Sigmoid colon (tissue), 7 donors: ENCODE data around the gene PLPPR2. TPM values are rescaled to one million over a fixed set of nuclear protein-coding genes. Genes with fewer than 3 reads are reported as not detected.
"Not testable (repeated sequence)": the region's sequence is repeated elsewhere in the genome, so short reads cannot be mapped to it uniquely, and the experiment has no call there.

Experiments
- DNase-seq: peaks from one replicate; pipeline ENCODE4 v3.0.0-alpha.2; 2019
- H3K27ac ChIP-seq, 4 donors: fragments of 200-600 bp; sonication (generic); one replicate each; pipeline ENCODE4 v1.5.1; 2016 to 2019; ENCODE audit warnings: mild to moderate bottlenecking in 1 of 4
- H3K27me3 ChIP-seq, 3 donors: fragments of 200-600 bp; sonication (generic); one replicate each; pipeline ENCODE4 v1.5.1; 2019; ENCODE audit warnings: mild to moderate bottlenecking in 1 of 3
- H3K36me3 ChIP-seq, 4 donors: fragments of 200-600 bp; sonication (generic); one replicate each; pipeline ENCODE4 v1.5.1; 2016 to 2019
- H3K4me1 ChIP-seq, 4 donors: fragments of 200-600 bp; sonication (generic); one replicate each; pipeline ENCODE4 v1.5.1; 2017 to 2019
- H3K4me3 ChIP-seq, 4 donors: fragments of 200-600 bp; sonication (generic); one replicate each; pipeline ENCODE4 v1.5.1; 2017 to 2019; ENCODE audit warnings: mild to moderate bottlenecking in 2 of 4, moderate library complexity in 1 of 4
- H3K9me3 ChIP-seq, 4 donors: fragments of 200-600 bp in 3 of 4; sonication (generic) in 3 of 4; one replicate each; pipeline versions ENCODE4 v1.5.1 to v1.6.1; 2013 to 2019
- CTCF ChIP-seq, 4 experiments: fragments of 450-650 bp in 3 of 4; fragments of 200-600 bp in 1 of 4; IDR thresholded peaks; one replicate each; pipeline ENCODE4 v1.5.1; 2016 to 2019; ENCODE audit warnings: antibody characterized with exemption in 4 of 4, mild to moderate bottlenecking in 3 of 4, moderate library complexity in 2 of 4
- EP300 ChIP-seq, 4 donors: sonication (generic); formaldehyde crosslinking; IDR thresholded peaks; one replicate each; pipeline ENCODE4 v1.6.1; 2017; ENCODE audit warnings: antibody characterized with exemption in 4 of 4
- POLR2A ChIP-seq, 2 donors: fragments of 450-650 bp; IDR thresholded peaks; one replicate each; pipeline ENCODE4 v1.6.1; 2016; ENCODE audit warnings: antibody characterized with exemption in 2 of 2, mild to moderate bottlenecking in 2 of 2, moderate library complexity in 2 of 2
- POLR2AphosphoS5 ChIP-seq, 4 donors: sonication (generic); formaldehyde crosslinking; IDR thresholded peaks; one replicate each; pipeline ENCODE4 v1.6.1; 2017; ENCODE audit warnings: antibody characterized with exemption in 4 of 4
- WGBS, 2 donors: extraction: QIAGEN DNeasy Blood & Tissue Kit; methylation state at CpG; one replicate each; pipeline ENCODE4 v1.1.7; 2013; 5-methylcytosine and 5-hydroxymethylcytosine counted together
- intact Hi-C: fragments of 100-400 bp; cut with DNase I; formaldehyde crosslinking; loops from one replicate; pipeline ENCODE4 v1.15.1; 2023
- polyA plus RNA-seq, 3 donors: library from polyadenylated mRNA; stranded (reverse); fragments of 200-250 nt; gene quantifications; one replicate each; pipeline ENCODE4 v1.2.3, GENCODE V29; 2013
- total RNA-seq, 4 donors: library from RNA; depleted of rRNA; stranded (reverse); fragments of >200 nt; gene quantifications; one replicate each; pipeline ENCODE4 v1.1.0, GENCODE V29; 2016
- donor health status: healthy with polysubstance abuse.
- donor health status: Bipolar disorder and iron deficiency.
- donor health status: healthy.

Gene PLPPR2
- total and polyA plus RNA-seq, 7 donors: 1.4 to 43.8 (median 13.9) TPM

- Histone ChIP-seq H3K4me1 (peaks cover 0 to 35% (median 32%) of the 10 kb centered on the region in 4 donors), H3K4me3 (peak within 1 kb of the TSS; percentile 77 to 92 (median 82)), H3K27me3 (no peaks in the 10 kb centered on the region), H3K9me3 (no peaks in the 10 kb centered on the region), H3K36me3 (peaks cover 0 to 46% (median 20%) of the 10 kb centered on the region in 4 donors), H3K27ac (peak within 1 kb of the TSS; percentile 78 to 90 (median 87))
- WGBS, 2 donors: 2 to 6% methylated on average over 53 of the region's 53 CpGs
- intact Hi-C loops: loop anchor here (2.0 to 5.0 kb wide), 2 partner anchors 15 to 47 kb away; no protein-coding TSS in a partner anchor
- peak; percentile 98 for DNase-seq
- no peak for TF ChIP-seq EP300 (IDR thresholded peaks at IDR 0.05)
- no peak for TF ChIP-seq CTCF (IDR thresholded peaks at IDR 0.05)
- peak; percentile 65 to 94 (median 82) for TF ChIP-seq POLR2AphosphoS5 (IDR thresholded peaks at IDR 0.05)
- peak in 1 of 2 donors; percentile 75 for TF ChIP-seq POLR2A (IDR thresholded peaks at IDR 0.05)
Observed at GRCh38 chr19:11339254-11340098, 15.8 kb upstream of the PLPPR2 start, which contains the start of gene RAB3D. RAB3D (minus strand) TSS chr19:11339657; CDS start chr19:11337399, 2,258 bp downstream.

- H3K27me3 ChIP-seq, DNase-seq, H3K9me3 ChIP-seq, intact Hi-C loops: not testable (repeated sequence)
- H3K4me1 ChIP-seq: peaks cover 0 to 41% (median 38%) of the 10 kb centered on the region in 4 donors
- peak overlapping the region; percentile 78 to 90 (median 87) for H3K27ac ChIP-seq
- peaks cover 0 to 40% (median 14%) of the 10 kb centered on the region in 4 donors for H3K36me3 ChIP-seq
- WGBS, 2 donors: 72 to 84% methylated on average over 8 of the region's 8 CpGs
- H3K4me3 ChIP-seq: peak overlapping the region in 3 of 4 donors; percentile 80 to 92 (median 85)
Observed at GRCh38 chr19:11340099-11340467, 15.1 kb upstream of the PLPPR2 start.

- peaks cover 0 to 54% (median 52%) of the 10 kb centered on the region in 4 donors for H3K4me1 ChIP-seq
- no peak for DNase-seq
- H3K36me3 ChIP-seq: peaks cover 0 to 17% (median 3%) of the 10 kb centered on the region in 4 donors
- TF ChIP-seq POLR2A (IDR thresholded peaks at IDR 0.05): no peak
- TF ChIP-seq CTCF (IDR thresholded peaks at IDR 0.05): no peak
- TF ChIP-seq POLR2AphosphoS5 (IDR thresholded peaks at IDR 0.05): no peak
- no peak for TF ChIP-seq EP300 (IDR thresholded peaks at IDR 0.05)
- peak overlapping the region in 1 of 4 donors; percentile 84 for H3K27ac ChIP-seq
- intact Hi-C loops: no loop called here
- 95% methylated on average over 3 of the region's 3 CpGs for WGBS, 2 donors
- no peak overlapping the region for H3K4me3 ChIP-seq
- no peaks in the 10 kb centered on the region for H3K27me3 ChIP-seq
- no peaks in the 10 kb centered on the region for H3K9me3 ChIP-seq
Observed at GRCh38 chr19:11342429-11342828, 12.8 kb upstream of the PLPPR2 start.

- TF ChIP-seq EP300 (IDR thresholded peaks at IDR 0.05) (no peak), POLR2A (IDR thresholded peaks at IDR 0.05) (no peak), CTCF (IDR thresholded peaks at IDR 0.05) (no peak), POLR2AphosphoS5 (IDR thresholded peaks at IDR 0.05) (no peak)
- 34 to 55% methylated on average over 15 of the region's 15 CpGs for WGBS, 2 donors
- intact Hi-C loops: loop anchor here (2.0 kb wide), 1 partner anchor 30 kb away; the partner anchor contains the start of gene SWSAP1
Observed at GRCh38 chr19:11345122-11345803, 10.0 kb upstream of the PLPPR2 start.

More at GRCh38 chr19:11345122-11345803, 10.0 kb upstream of the PLPPR2 start:
- no peaks in the 10 kb centered on the region for H3K27me3 ChIP-seq
- no peaks in the 10 kb centered on the region for H3K9me3 ChIP-seq
- peaks cover 0 to 34% (median 31%) of the 10 kb centered on the region in 4 donors for H3K4me1 ChIP-seq
- peaks cover 0 to 16% (median 3%) of the 10 kb centered on the region in 4 donors for H3K36me3 ChIP-seq
- H3K27ac ChIP-seq: peak overlapping the region; percentile 84 to 94 (median 92)
- DNase-seq: no peak
- peak overlapping the region; percentile 58 to 82 (median 74) for H3K4me3 ChIP-seq
